Natural killer cell treated with Interleukin-12 subunit alpha and Interleukin-12 subunit beta and Interleukin-15 and Interleukin-18, amount 100 ng/mL, for 72 hours (primary cell): ENCODE results near the gene GDPD5. TPM values are rescaled to one million over a fixed set of nuclear protein-coding genes. Genes with fewer than 3 reads are reported as not detected.
"Not testable (repeated sequence)": the region's sequence is repeated elsewhere in the genome, so short reads cannot be mapped to it uniquely, and the experiment has no call there.

ENCODE experiments used
- ATAC-seq, 2 donors: fragments of 150-1000 bp; cut with Tn5 transposase in 1 of 2; sonication (Bioruptor Pico), chemical (Tn5 transposase) in 1 of 2; 2 replicates each; pipeline ENCODE4 v1.10.0; 2021
- DNase-seq: peaks from one replicate; pipeline ENCODE4 v3.0.0; 2022; ENCODE audit warnings: low spot score
- H3K27ac Mint-ChIP-seq, 2 donors: 1 replicate in 1 of 2; 2 replicates in 1 of 2; pipeline ENCODE4 v1.8.0; 2022; ENCODE audit warnings: mixed read lengths in 2 of 2, mild to moderate bottlenecking in 1 of 2, moderate library complexity in 1 of 2
- H3K27me3 Mint-ChIP-seq, 2 donors: 1 replicate in 1 of 2; 2 replicates in 1 of 2; pipeline ENCODE4 v1.8.0; 2022; ENCODE audit warnings: mixed read lengths in 2 of 2
- H3K36me3 Mint-ChIP-seq: one replicate; pipeline ENCODE4 v1.8.0; 2022; ENCODE audit warnings: mixed read lengths
- H3K4me1 Mint-ChIP-seq, 2 donors: 1 replicate in 1 of 2; 2 replicates in 1 of 2; pipeline ENCODE4 v1.8.0; 2022; ENCODE audit warnings: low read depth in 2 of 2, mixed read lengths in 2 of 2, mild to moderate bottlenecking in 1 of 2
- H3K4me3 Mint-ChIP-seq: one replicate; pipeline ENCODE4 v1.8.0; 2022; ENCODE audit warnings: mixed read lengths
- H3K9me3 Mint-ChIP-seq: 2 replicates; pipeline ENCODE4 v1.8.0; 2022; ENCODE audit warnings: mixed read lengths
- total RNA-seq, 2 donors: library from RNA; stranded (reverse); gene quantifications; one replicate each; pipeline ENCODE4 v1.2.3, GENCODE V29; 2022

Gene GDPD5
- total RNA-seq, 2 donors from 2014 or later = 7.2 to 28.2 TPM

GRCh38 chr11:75426720-75427086, 99.0 kb downstream of the GDPD5 start:
- Mint-ChIP-seq H3K4me3 (no peak overlapping the region), H3K9me3 (no peaks in the 10 kb centered on the region), H3K4me1 (peaks cover 16 to 25% of the 10 kb centered on the region in 2 donors), H3K36me3 (no peaks in the 10 kb centered on the region), H3K27me3 (peaks cover 17 to 19% of the 10 kb centered on the region in 2 donors), H3K27ac (no peak overlapping the region)
- ATAC-seq (no peak), DNase-seq (no peak)

GRCh38 chr11:75425422-75425821, 100.3 kb downstream of the GDPD5 start:
- ATAC-seq (no peak), DNase-seq (no peak)
- Mint-ChIP-seq H3K9me3 (no peaks in the 10 kb centered on the region), H3K27me3 (peaks cover 9 to 11% of the 10 kb centered on the region in 2 donors), H3K4me1 (peaks cover 9 to 17% of the 10 kb centered on the region in 2 donors), H3K4me3 (no peak overlapping the region), H3K27ac (no peak overlapping the region), H3K36me3 (no peaks in the 10 kb centered on the region)

DNA sequence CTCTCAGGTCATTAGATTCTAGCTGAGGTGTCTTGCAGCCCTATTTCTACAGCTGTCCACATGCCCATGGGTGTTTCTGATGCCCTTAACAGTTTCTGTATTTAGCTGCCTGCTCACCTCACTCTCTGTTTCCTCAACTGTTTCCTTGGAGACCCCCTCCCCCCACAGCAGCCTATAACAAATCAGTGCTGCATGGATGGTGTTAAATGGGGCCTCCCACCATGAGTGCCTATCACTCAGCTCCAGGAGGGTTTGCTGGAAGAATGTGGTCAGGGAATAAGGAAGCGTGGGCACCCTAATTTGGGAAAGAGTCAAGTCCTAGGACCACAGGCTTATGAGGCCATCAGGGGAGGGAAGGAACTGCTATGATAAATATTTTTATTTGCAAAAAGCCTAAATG, 101.3 kb downstream of the GDPD5 start:
- Mint-ChIP-seq H3K9me3 (no peaks in the 10 kb centered on the region), H3K27me3 (peaks cover 8% of the 10 kb centered on the region in 2 donors), H3K27ac (no peak overlapping the region), H3K4me1 (peaks cover 7 to 15% of the 10 kb centered on the region in 2 donors), H3K4me3 (no peak overlapping the region), H3K36me3 (no peaks in the 10 kb centered on the region)
- ATAC-seq = no peak
- no peak for DNase-seq

DNA sequence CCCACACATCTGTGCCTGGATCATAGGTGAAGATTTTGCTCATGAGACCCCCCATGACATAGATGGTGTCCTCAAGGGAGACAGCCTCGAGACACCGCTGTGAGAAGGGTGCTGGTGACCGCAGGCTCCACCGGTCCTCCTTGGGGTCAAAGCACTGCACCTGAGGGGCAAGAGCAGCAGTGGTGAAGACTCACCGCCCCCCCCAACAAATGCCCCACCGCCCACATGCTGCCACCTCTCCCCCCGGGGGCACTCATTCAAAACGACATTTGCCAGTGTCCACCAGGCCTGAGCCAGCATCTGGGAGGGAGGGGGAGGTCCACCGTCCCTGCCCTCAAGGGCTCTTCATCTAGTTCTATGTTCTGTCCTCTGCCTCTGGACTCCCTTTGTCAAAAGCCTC, 102.0 kb downstream of the GDPD5 start:
- no peak overlapping the region for H3K27ac Mint-ChIP-seq
- ATAC-seq (no peak), DNase-seq (no peak)
- no peaks in the 10 kb centered on the region for H3K36me3 Mint-ChIP-seq
- no peaks in the 10 kb centered on the region for H3K9me3 Mint-ChIP-seq
- no peak overlapping the region for H3K4me3 Mint-ChIP-seq
- H3K27me3 Mint-ChIP-seq = peaks cover 1% of the 10 kb centered on the region in 2 donors
- peaks cover under 1 to 8% of the 10 kb centered on the region in 2 donors for H3K4me1 Mint-ChIP-seq

DNA sequence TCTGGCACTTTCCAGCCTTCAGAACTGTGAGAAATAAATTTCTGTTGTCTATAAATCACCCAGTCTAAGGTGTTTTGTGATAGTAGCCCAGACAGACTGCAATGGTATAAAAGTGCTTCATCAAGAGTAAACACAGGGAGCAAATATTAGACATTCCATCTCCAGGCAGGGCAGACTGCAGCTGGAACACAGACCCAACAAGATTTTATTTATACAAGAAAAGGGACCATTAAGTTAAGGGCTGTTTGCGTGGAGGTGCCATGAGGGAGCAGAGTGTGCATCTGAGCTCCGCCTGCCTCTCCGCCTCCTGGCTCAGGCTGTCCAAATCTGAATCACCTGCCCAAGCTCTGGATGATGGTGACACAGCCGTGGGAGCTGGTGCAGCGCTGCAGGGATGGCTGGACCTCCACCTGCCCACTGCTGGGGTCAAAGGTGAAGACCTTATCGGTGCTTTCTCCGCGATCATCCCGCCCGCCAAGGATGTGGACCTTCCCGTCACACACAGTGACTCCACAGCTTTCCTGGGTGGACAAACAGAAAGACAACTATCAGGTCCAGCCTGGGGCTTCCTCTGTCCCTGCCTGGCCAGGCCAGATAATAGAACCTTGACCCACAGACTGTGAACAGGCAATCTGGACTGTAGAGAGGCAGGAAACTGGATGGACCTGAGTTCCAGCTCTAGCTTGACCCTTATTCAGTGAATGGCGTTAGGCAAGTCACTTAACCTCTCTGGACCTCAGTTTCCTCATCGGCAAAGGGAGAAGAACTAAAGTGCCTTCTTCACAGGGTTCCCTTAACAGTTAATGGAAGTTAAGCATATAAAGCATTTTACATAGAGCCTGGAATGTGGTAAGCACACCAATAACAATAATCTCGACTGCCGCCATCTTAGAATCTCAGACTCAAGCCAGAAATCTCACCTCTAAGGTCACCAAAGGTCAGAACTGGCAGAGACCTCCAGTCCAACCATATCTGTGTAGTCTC, 103.2 kb downstream of the GDPD5 start:
- H3K36me3 Mint-ChIP-seq = no peaks in the 10 kb centered on the region
- no peak overlapping the region for H3K27ac Mint-ChIP-seq
- ATAC-seq (no peak), DNase-seq (no peak)
- H3K9me3 Mint-ChIP-seq = no peaks in the 10 kb centered on the region
- H3K27me3 Mint-ChIP-seq = no peaks in the 10 kb centered on the region
- H3K4me3 Mint-ChIP-seq = no peak overlapping the region
- H3K4me1 Mint-ChIP-seq = no peaks in the 10 kb centered on the region

- DNase-seq = no peak
- no peak for ATAC-seq
- H3K9me3 Mint-ChIP-seq = no peaks in the 10 kb centered on the region
- H3K27me3 Mint-ChIP-seq = no peaks in the 10 kb centered on the region
- no peak overlapping the region for H3K4me3 Mint-ChIP-seq
- no peak overlapping the region for H3K27ac Mint-ChIP-seq
- H3K36me3 Mint-ChIP-seq = no peaks in the 10 kb centered on the region
- no peaks in the 10 kb centered on the region for H3K4me1 Mint-ChIP-seq
These were observed 103.9 kb downstream of the GDPD5 start for GRCh38 chr11:75421902-75422247.

- H3K36me3 Mint-ChIP-seq = no peaks in the 10 kb centered on the region
- peak in 1 of 2 donors; percentile 2 for ATAC-seq
- H3K4me3 Mint-ChIP-seq = no peak overlapping the region
- no peaks in the 10 kb centered on the region for H3K9me3 Mint-ChIP-seq
- DNase-seq = no peak
- no peak overlapping the region for H3K27ac Mint-ChIP-seq
- H3K4me1 Mint-ChIP-seq = no peaks in the 10 kb centered on the region
- H3K27me3 Mint-ChIP-seq = no peaks in the 10 kb centered on the region
These were observed 104.6 kb downstream of the GDPD5 start for GRCh38 chr11:75421035-75421602.

- Mint-ChIP-seq H3K4me1 (no peaks in the 10 kb centered on the region), H3K4me3 (no peak overlapping the region), H3K27me3 (no peaks in the 10 kb centered on the region), H3K36me3 (no peaks in the 10 kb centered on the region), H3K27ac (no peak overlapping the region), H3K9me3 (no peaks in the 10 kb centered on the region)
- DNase-seq (no peak), ATAC-seq (no peak)
These were observed 105.3 kb downstream of the GDPD5 start for GRCh38 chr11:75420224-75421034.

DNA sequence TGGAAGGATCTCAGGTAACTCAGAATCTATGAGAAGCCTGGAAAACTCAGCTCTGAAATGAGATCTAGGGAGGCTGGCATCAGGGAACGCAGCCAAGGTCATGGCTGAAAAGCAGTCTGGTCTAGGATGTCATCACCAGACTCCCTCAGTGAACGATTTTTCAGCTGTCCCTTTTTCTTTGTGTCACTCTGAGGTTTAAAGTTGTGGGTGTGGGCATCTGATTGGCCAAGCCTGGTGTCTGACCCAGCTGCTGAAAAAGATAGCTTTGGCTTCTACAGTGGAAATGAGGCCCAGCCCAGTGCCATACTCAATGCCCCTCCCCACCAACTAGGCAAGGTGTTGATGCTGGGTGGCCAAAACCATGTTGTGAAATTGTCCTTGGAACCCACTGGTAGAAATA, 111.9 kb downstream of the GDPD5 start:
- H3K36me3 Mint-ChIP-seq = no peaks in the 10 kb centered on the region
- H3K27ac Mint-ChIP-seq = no peak overlapping the region
- DNase-seq = no peak
- H3K4me1 Mint-ChIP-seq = peaks cover 0 to 8% of the 10 kb centered on the region in 2 donors
- no peaks in the 10 kb centered on the region for H3K9me3 Mint-ChIP-seq
- H3K4me3 Mint-ChIP-seq = no peak overlapping the region
- no peak for ATAC-seq
- H3K27me3 Mint-ChIP-seq = no peaks in the 10 kb centered on the region

DNA sequence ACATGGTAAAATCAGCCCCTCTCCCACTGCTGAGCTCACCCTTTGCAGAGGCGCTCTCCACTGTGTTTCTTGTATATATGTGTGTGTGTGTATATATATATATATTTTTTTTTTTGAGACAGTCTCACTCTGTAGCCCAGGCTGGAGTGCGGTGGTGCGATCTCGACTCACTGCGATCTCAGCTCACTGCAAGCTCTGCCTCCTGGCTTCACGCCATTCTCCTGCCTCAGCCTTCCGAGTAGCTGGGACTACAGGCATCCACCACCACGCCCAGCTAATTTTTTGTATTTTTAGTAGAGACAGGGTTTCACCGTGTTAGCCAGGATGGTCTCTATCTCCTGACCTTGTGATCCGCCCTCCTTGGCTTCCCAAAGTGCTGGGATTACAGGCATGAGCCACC, 112.6 kb downstream of the GDPD5 start:
- H3K36me3 Mint-ChIP-seq, H3K4me1 Mint-ChIP-seq, H3K9me3 Mint-ChIP-seq, DNase-seq, H3K27me3 Mint-ChIP-seq, H3K27ac Mint-ChIP-seq, H3K4me3 Mint-ChIP-seq, ATAC-seq: not testable (repeated sequence)

DNA sequence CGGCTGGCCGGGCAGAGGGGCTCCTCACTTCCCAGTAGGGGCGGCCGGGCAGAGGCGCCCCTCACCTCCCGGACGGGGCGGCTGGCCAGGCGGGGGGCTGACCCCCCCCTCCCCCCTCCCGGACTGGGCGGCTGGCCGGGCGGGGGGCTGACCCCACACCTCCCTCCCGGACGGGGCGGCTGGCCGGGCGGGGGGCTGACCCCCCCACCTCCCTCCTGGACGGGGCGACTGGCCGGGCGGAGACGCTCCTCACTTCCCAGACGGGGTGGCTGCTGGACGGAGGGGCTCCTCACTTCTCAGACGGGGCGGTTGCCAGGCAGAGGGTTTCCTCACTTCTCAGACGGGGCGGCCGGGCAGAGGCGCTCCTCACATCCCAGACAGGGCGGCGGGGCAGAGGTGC, 115.8 kb downstream of the GDPD5 start:
- Mint-ChIP-seq H3K4me1 (peaks cover 7 to 27% of the 10 kb centered on the region in 2 donors), H3K36me3 (peaks cover 11% of the 10 kb centered on the region)
- H3K4me3 Mint-ChIP-seq, H3K27ac Mint-ChIP-seq, H3K27me3 Mint-ChIP-seq, H3K9me3 Mint-ChIP-seq, ATAC-seq, DNase-seq: not testable (repeated sequence)

- Mint-ChIP-seq H3K4me3 (no peak overlapping the region), H3K9me3 (no peaks in the 10 kb centered on the region), H3K36me3 (peaks cover 20% of the 10 kb centered on the region), H3K4me1 (peaks cover 13 to 34% of the 10 kb centered on the region in 2 donors), H3K27ac (no peak overlapping the region), H3K27me3 (no peaks in the 10 kb centered on the region)
- peak in 1 of 2 donors; percentile 11 for ATAC-seq
- no peak for DNase-seq
These were observed 116.9 kb downstream of the GDPD5 start for GRCh38 chr11:75408957-75409219.

DNA sequence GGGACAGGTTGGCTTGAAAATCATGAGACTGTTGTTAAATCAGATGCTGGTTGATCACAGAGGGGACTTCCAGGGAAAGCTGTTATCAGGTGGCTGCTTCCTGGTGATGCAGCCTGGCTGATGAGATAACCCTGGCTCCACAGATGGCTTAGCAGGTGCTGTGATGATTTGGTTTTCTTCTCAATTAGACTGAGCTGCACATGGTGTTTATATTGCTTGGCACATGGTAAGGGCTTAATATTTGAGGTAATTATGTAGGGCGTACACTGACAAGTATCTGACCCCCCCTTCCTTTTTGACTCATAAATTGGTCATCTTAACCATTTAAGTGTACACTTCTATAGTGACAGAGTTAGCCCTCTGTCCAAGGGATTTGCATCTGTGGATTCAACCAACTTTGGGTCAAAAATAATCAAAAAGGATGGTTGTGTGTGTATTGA, 119.4 kb downstream of the GDPD5 start:
- H3K27me3 Mint-ChIP-seq = no peaks in the 10 kb centered on the region
- ATAC-seq = no peak
- peaks cover 45% of the 10 kb centered on the region for H3K36me3 Mint-ChIP-seq
- H3K9me3 Mint-ChIP-seq = no peaks in the 10 kb centered on the region
- peaks cover 38 to 51% of the 10 kb centered on the region in 2 donors for H3K4me1 Mint-ChIP-seq
- no peak for DNase-seq
- no peak overlapping the region for H3K4me3 Mint-ChIP-seq
- no peak overlapping the region for H3K27ac Mint-ChIP-seq
